ENCODE results near the gene SNAP47.
A peak's percentile ranks its signal among the peaks of the same experiment; 100 is the strongest.

Gene SNAP47

GRCh38 chr1:227787513-227788270 lies 52.5 kb downstream of the SNAP47 start:
- DNase-seq, result peak; percentile 99

- peak; percentile 99 for DNase-seq
Observed at GRCh38 chr1:227788271-227789083, 53.2 kb downstream of the SNAP47 start.

GRCh38 chr1:227789084-227790033 lies 54.1 kb downstream of the SNAP47 start:
- no peak for DNase-seq

GRCh38 chr1:227790034-227790400 lies 54.8 kb downstream of the SNAP47 start:
- peak; percentile 26 for DNase-seq

- no peak for DNase-seq
Observed at GRCh38 chr1:227790868-227791267, 55.6 kb downstream of the SNAP47 start.

- no peak for DNase-seq
Observed at GRCh38 chr1:227791425-227792143, 56.3 kb downstream of the SNAP47 start.

GRCh38 chr1:227792216-227793078 lies 57.2 kb downstream of the SNAP47 start:
- no peak for DNase-seq

GRCh38 chr1:227793079-227793947 lies 58.1 kb downstream of the SNAP47 start:
- no peak for DNase-seq

GRCh38 chr1:227793948-227794816 lies 58.9 kb downstream of the SNAP47 start:
- peak; percentile 42 for DNase-seq

- no peak for DNase-seq
Observed at GRCh38 chr1:227794817-227795192, 59.6 kb downstream of the SNAP47 start.

GRCh38 chr1:227795732-227796131 lies 60.5 kb downstream of the SNAP47 start:
- DNase-seq, result no peak

GRCh38 chr1:227796359-227796915 lies 61.2 kb downstream of the SNAP47 start:
- DNase-seq, result no peak

GRCh38 chr1:227797144-227797543 lies 61.9 kb downstream of the SNAP47 start:
- DNase-seq, result peak; percentile 61

GRCh38 chr1:227797625-227798024 lies 62.4 kb downstream of the SNAP47 start:
- DNase-seq, result no peak

- peak; percentile 20 for DNase-seq
Observed at GRCh38 chr1:227798078-227798802, 63.0 kb downstream of the SNAP47 start.

GRCh38 chr1:227799756-227800155 lies 64.5 kb downstream of the SNAP47 start:
- no peak for DNase-seq

GRCh38 chr1:227803933-227804332 lies 68.7 kb downstream of the SNAP47 start:
- DNase-seq, result no peak

GRCh38 chr1:227805606-227806197 lies 70.5 kb downstream of the SNAP47 start:
- DNase-seq, result no peak
